SK-N-SH (cell line): ENCODE measurements around the gene MFSD11. TPM values are rescaled to one million over a fixed set of nuclear protein-coding genes. Genes with fewer than 3 reads are reported as not detected.
"Not testable (repeated sequence)": the region's sequence is repeated elsewhere in the genome, so short reads cannot be mapped to it uniquely, and the experiment has no call there.

ENCODE experiments used
- CTCF ChIA-PET: fragments of 300-600, 350-600 bp; formaldehyde crosslinking; extraction: SDS; loops from one replicate; lab custom pipeline; 2021; lab: Yijun Ruan, JAX
- POLR2A ChIA-PET: fragments of 350-600 bp; sonication (Branson Sonifier 250); formaldehyde crosslinking; extraction: SDS; loops from one replicate; lab custom pipeline; 2020; ENCODE audit warnings: antibody characterized with exemption, inconsistent platforms; lab: Yijun Ruan, JAX
- DNase-seq: peaks from one replicate; pipeline ENCODE4 v3.0.0; 2012
- H2AFZ ChIP-seq: fragments of 200-600 bp; sonication (generic); 2 replicates; pipeline ENCODE4 v1.8.1; 2016; ENCODE audit warnings: antibody characterized with exemption, mild to moderate bottlenecking, low read depth
- H3F3A ChIP-seq: fragments of 200-600 bp; sonication (generic); replicated peaks from 2 replicates; pipeline ENCODE3; 2016; ENCODE audit warnings: antibody characterized with exemption, mild to moderate bottlenecking; ENCODE audit not compliant: insufficient read depth
- H3K27ac ChIP-seq, 2 experiments: fragments of 200-500 bp in 1 of 2; fragments of 200-600 bp in 1 of 2; sonication (Bioruptor generic) in 1 of 2; sonication (generic), shearing (Covaris generic) in 1 of 2; 2 replicates each; pipeline versions ENCODE4 v1.5.1 to v1.6.1; 2014 to 2016; ENCODE audit warnings: low read depth in 2 of 2, inconsistent platforms in 1 of 2, low read length in 1 of 2, mild to moderate bottlenecking in 1 of 2, mixed read lengths in 1 of 2
- H3K27me3 ChIP-seq: fragments of 200-600 bp; sonication (generic), shearing (Covaris generic); 2 replicates; pipeline ENCODE4 v1.6.1; 2016; ENCODE audit warnings: mixed run types; ENCODE audit not compliant: insufficient read depth
- H3K36me3 ChIP-seq, 2 experiments: fragments of 200-500 bp in 1 of 2; fragments of 200-600 bp in 1 of 2; sonication (Bioruptor generic) in 1 of 2; sonication (generic) in 1 of 2; replicated peaks in 1 of 2; 2 replicates each; pipeline versions ENCODE3 to v1.5.1; 2014 to 2016; ENCODE audit warnings: low read length in 1 of 2, mild to moderate bottlenecking in 1 of 2; ENCODE audit not compliant: insufficient read depth in 2 of 2, control insufficient read depth in 1 of 2
- H3K4me1 ChIP-seq, 2 experiments: fragments of 200-500 bp in 1 of 2; fragments of 200-600 bp in 1 of 2; sonication (Bioruptor generic) in 1 of 2; sonication (generic), shearing (Covaris generic) in 1 of 2; 2 replicates each; pipeline versions ENCODE4 v1.5.1 to v1.6.1; 2014 to 2016; ENCODE audit warnings: low read depth in 1 of 2, low read length in 1 of 2, mixed run types in 1 of 2; ENCODE audit not compliant: insufficient read depth in 2 of 2, control insufficient read depth in 1 of 2
- H3K4me2 ChIP-seq: fragments of 200-600 bp; sonication (generic), shearing (Covaris generic); 2 replicates; pipeline ENCODE4 v1.6.1; 2017; ENCODE audit warnings: mixed run types
- H3K4me3 ChIP-seq, 2 experiments: fragments of 200-500 bp in 1 of 2; fragments of 200-600 bp in 1 of 2; sonication (Bioruptor generic) in 1 of 2; sonication (generic), shearing (Covaris generic) in 1 of 2; 2 replicates each; pipeline versions ENCODE4 v1.5.1 to v1.8.1; 2014 to 2016; ENCODE audit warnings: low read depth in 2 of 2, inconsistent platforms in 1 of 2, low read length in 1 of 2, mild to moderate bottlenecking in 1 of 2, mixed read lengths in 1 of 2, moderate library complexity in 1 of 2
- H3K79me2 ChIP-seq: fragments of 200-600 bp; sonication (generic); 2 replicates; pipeline ENCODE4 v1.8.1; 2017; ENCODE audit warnings: mild to moderate bottlenecking; ENCODE audit not compliant: insufficient read depth
- H3K9ac ChIP-seq: fragments of 200-600 bp; sonication (generic); 2 replicates; pipeline ENCODE4 v1.6.1; 2017; ENCODE audit warnings: mixed run types
- H3K9me2 ChIP-seq: fragments of 200-600 bp; sonication (generic); 2 replicates; pipeline ENCODE4 v1.6.1; 2017; ENCODE audit warnings: mixed run types
- H3K9me3 ChIP-seq: fragments of 200-600 bp; sonication (generic); 2 replicates; pipeline ENCODE4 v1.6.1; 2017; ENCODE audit warnings: mixed run types, mild to moderate bottlenecking, moderate library complexity
- H4K20me1 ChIP-seq: fragments of 200-600 bp; sonication (generic); 2 replicates; pipeline ENCODE4 v1.6.1; 2017; ENCODE audit warnings: mild to moderate bottlenecking, mixed run types; ENCODE audit not compliant: insufficient read depth
- CHD2 ChIP-seq: fragments of 150-350 bp; IDR thresholded peaks from 2 replicates; pipeline ENCODE4 v1.6.1; 2018; ENCODE audit warnings: low read length; ENCODE audit not compliant: partially characterized antibody
- ELF1 ChIP-seq: IDR thresholded peaks from 2 replicates; pipeline ENCODE4 v1.4.0; 2012
- EP300 ChIP-seq, 2 experiments: IDR thresholded peaks; 2 replicates each; pipeline versions ENCODE4 v1.4.0 to v1.6.1; 2012; ENCODE audit warnings: borderline replicate concordance in 1 of 2, low read depth in 1 of 2, low read length in 1 of 2
- FOSL2 ChIP-seq: IDR thresholded peaks from 2 replicates; pipeline ENCODE4 v1.4.0; 2012; ENCODE audit warnings: low read depth, mild to moderate bottlenecking, moderate library complexity, borderline replicate concordance
- GABPA ChIP-seq: IDR thresholded peaks from 2 replicates; pipeline ENCODE4 v1.4.0; 2012; ENCODE audit warnings: low read depth, mild to moderate bottlenecking
- JUND ChIP-seq: IDR thresholded peaks from 2 replicates; pipeline ENCODE4 v1.4.0; 2012
- NRF1 ChIP-seq: IDR thresholded peaks from 2 replicates; pipeline ENCODE4 v1.6.1; 2012; ENCODE audit warnings: low read depth, mild to moderate bottlenecking, low read length
- RFX5 ChIP-seq: IDR thresholded peaks from 2 replicates; pipeline ENCODE4 v1.6.1; 2012; ENCODE audit warnings: mild to moderate bottlenecking, improper control_type of control experiment, low read length
- TCF12 ChIP-seq: IDR thresholded peaks from 2 replicates; pipeline ENCODE4 v1.4.0; 2012
- whole genome bisulfite sequencing: methylation state at CpG from one replicate; pipeline ENCODE4 v1.1.6; 2017; ENCODE audit warnings: low lambda C conversion rate; 5-methylcytosine and 5-hydroxymethylcytosine counted together
- polyA plus RNA-seq, 3 experiments: library from polyadenylated mRNA; depleted of rRNA; stranded (reverse); fragments of >200 nt; gene quantifications; 2 replicates each; pipeline ENCODE4 v1.2.3, GENCODE V29; 2012
- TF ChIP-seq, protein P1 (sequence below): IDR thresholded peaks from 2 replicates; pipeline ENCODE4 v1.6.1; 2012; ENCODE audit warnings: mild to moderate bottlenecking, low read depth, low read length, moderate library complexity
- TF ChIP-seq, protein P2 (sequence below): IDR thresholded peaks from 2 replicates; pipeline ENCODE4 v1.4.0; 2012; ENCODE audit warnings: low read depth, borderline replicate concordance

MFSD11 gene
- polyA plus RNA-seq, 1 of the 3 experiments (the other 2 are of a cell fraction): 22.7 TPM

DNA sequence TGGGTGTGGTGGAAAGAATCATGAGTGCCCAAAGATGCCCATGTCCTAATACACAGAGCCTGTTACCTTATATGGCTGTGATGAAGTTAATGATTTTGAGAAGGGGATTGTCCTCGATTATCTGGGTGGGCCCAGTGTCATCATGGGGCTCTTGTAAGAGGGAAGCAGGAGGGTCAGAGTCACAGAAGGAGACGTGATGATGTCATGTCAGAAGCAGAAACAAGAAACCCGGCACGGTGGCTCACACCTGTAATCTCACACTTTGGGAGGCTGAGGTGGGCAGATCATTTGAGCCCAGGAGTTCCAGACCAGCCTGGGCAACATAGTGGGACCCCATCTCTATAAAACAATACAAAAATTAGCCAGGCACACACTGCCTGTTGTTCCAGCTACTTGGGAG is 75.0 kb downstream of the MFSD11 start:
- WGBS: 63% methylated on average over 4 of the region's 4 CpGs
- DNase-seq: no peak
- no peak overlapping the region for H3K4me3 ChIP-seq
- H3F3A ChIP-seq: no peaks in the 10 kb centered on the region
- no peak overlapping the region for H3K4me2 ChIP-seq
- H3K9me2 ChIP-seq: no peaks in the 10 kb centered on the region
- no peaks in the 10 kb centered on the region for H3K79me2 ChIP-seq
- H3K27ac ChIP-seq: no peak overlapping the region
- no peak overlapping the region for H3K9ac ChIP-seq
- no peaks in the 10 kb centered on the region for H3K36me3 ChIP-seq
- no peaks in the 10 kb centered on the region for H4K20me1 ChIP-seq
- peaks cover 0 to 3% of the 10 kb centered on the region in 2 experiments; a peak in 1 of 4 replicates for H3K4me1 ChIP-seq
- TF ChIP-seq FOSL2 (no peak), TCF12 (no peak), NRF1 (no peak), JUND (no peak), ELF1 (no peak), GABPA (no peak), EP300 (IDR thresholded peaks at IDR 0.05; ENCODE audit: borderline replicate concordance in 1 of 2, low read depth in 1 of 2, low read length in 1 of 2) (no peak), RFX5 (no peak), CHD2 (no peak)
- TF ChIP-seq, protein P1, sequence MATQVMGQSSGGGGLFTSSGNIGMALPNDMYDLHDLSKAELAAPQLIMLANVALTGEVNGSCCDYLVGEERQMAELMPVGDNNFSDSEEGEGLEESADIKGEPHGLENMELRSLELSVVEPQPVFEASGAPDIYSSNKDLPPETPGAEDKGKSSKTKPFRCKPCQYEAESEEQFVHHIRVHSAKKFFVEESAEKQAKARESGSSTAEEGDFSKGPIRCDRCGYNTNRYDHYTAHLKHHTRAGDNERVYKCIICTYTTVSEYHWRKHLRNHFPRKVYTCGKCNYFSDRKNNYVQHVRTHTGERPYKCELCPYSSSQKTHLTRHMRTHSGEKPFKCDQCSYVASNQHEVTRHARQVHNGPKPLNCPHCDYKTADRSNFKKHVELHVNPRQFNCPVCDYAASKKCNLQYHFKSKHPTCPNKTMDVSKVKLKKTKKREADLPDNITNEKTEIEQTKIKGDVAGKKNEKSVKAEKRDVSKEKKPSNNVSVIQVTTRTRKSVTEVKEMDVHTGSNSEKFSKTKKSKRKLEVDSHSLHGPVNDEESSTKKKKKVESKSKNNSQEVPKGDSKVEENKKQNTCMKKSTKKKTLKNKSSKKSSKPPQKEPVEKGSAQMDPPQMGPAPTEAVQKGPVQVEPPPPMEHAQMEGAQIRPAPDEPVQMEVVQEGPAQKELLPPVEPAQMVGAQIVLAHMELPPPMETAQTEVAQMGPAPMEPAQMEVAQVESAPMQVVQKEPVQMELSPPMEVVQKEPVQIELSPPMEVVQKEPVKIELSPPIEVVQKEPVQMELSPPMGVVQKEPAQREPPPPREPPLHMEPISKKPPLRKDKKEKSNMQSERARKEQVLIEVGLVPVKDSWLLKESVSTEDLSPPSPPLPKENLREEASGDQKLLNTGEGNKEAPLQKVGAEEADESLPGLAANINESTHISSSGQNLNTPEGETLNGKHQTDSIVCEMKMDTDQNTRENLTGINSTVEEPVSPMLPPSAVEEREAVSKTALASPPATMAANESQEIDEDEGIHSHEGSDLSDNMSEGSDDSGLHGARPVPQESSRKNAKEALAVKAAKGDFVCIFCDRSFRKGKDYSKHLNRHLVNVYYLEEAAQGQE: no peak
- TF ChIP-seq, protein P2, sequence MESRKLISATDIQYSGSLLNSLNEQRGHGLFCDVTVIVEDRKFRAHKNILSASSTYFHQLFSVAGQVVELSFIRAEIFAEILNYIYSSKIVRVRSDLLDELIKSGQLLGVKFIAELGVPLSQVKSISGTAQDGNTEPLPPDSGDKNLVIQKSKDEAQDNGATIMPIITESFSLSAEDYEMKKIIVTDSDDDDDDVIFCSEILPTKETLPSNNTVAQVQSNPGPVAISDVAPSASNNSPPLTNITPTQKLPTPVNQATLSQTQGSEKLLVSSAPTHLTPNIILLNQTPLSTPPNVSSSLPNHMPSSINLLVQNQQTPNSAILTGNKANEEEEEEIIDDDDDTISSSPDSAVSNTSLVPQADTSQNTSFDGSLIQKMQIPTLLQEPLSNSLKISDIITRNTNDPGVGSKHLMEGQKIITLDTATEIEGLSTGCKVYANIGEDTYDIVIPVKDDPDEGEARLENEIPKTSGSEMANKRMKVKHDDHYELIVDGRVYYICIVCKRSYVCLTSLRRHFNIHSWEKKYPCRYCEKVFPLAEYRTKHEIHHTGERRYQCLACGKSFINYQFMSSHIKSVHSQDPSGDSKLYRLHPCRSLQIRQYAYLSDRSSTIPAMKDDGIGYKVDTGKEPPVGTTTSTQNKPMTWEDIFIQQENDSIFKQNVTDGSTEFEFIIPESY: no peak
- ChIA-PET POLR2A (no interaction called here), CTCF (interaction anchor here (0.9 to 10.0 kb wide), 8 partner anchors 9 to 254 kb away, joined by 3 to 124 read pairs (median 6); partner anchors contain the start of gene MGAT5B)
- no peaks in the 10 kb centered on the region for H3K27me3 ChIP-seq
- no peaks in the 10 kb centered on the region for H3K9me3 ChIP-seq
- H2AFZ ChIP-seq: no peak overlapping the region

DNA sequence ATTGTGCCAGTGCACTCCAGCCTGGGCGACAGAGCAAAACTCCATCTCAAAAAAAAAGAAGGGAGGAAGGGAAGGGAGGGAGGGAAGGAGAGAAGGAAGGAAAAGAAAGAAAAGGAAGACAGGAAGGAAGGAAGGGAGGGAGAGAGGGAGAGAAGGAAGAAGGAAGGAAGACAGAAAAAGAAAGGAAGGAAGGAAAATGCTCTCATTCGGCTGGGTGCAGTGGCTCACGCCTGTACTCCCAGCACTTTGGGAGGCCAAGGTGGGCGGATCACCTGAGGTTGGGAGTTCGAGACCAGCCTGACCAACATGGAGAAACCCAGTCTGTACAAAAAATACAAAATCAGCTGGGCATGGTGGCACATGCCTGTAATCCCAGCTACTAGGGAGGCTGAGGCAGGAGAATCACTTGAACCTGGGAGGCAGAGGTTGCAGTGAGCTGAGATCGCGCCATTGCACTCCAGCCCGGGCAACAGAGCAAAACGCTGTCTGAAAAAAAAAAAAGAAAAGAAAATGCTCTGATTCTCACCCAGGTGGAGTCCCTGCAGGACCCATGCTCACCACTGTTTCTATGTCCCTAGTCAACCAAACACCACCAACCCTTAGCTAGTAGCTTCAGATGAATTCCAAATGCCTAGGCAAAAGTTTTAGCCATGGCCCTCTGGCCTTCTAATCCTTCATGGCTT is 78.1 kb downstream of the MFSD11 start:
- H3K27ac ChIP-seq, H3K36me3 ChIP-seq, POLR2A ChIA-PET, H3K9me2 ChIP-seq, H3K79me2 ChIP-seq, H3K9ac ChIP-seq, H3K4me2 ChIP-seq, H3K9me3 ChIP-seq, H3F3A ChIP-seq, H4K20me1 ChIP-seq, H3K4me3 ChIP-seq, H2AFZ ChIP-seq: not testable (repeated sequence)
- CTCF ChIA-PET: interaction anchor here (0.6 to 10.6 kb wide), 31 partner anchors 9 to 293 kb away, joined by 3 to 124 read pairs (median 6); partner anchors contain the start of gene MGAT5B
- DNase-seq: peak; percentile 44
- Histone ChIP-seq H3K4me1 (peaks cover 0 to 15% of the 10 kb centered on the region in 2 experiments; a peak in 1 of 4 replicates), H3K27me3 (peaks cover 12% of the 10 kb centered on the region; the same call in 1 of the 2 replicates)
- 66% methylated on average over 9 of the region's 9 CpGs for WGBS
